22Rv1 (cell line): ENCODE results near the gene ITPRIP.
A peak's percentile ranks its signal among the peaks of the same experiment; 100 is the strongest.

ENCODE experiments used
- H3K27ac ChIP-seq: fragments of 450-650 bp; 2 replicates; pipeline ENCODE4 v1.5.1; 2017
- CTCF ChIP-seq: fragments of 450-650 bp; IDR thresholded peaks from 2 replicates; pipeline ENCODE4 v1.5.1; 2017; ENCODE audit warnings: mild to moderate bottlenecking
- ZFX ChIP-seq: fragments of 450-650 bp; IDR thresholded peaks from 2 replicates; pipeline ENCODE4 v1.6.1; 2017; ENCODE audit warnings: antibody characterized with exemption, borderline replicate concordance

The ITPRIP gene

GRCh38 chr10:104297697-104298660, 40.3 kb downstream of the ITPRIP start:
- TF ChIP-seq CTCF (peak; percentile 74), ZFX (no peak)
- no peak overlapping the region for H3K27ac ChIP-seq

- H3K27ac ChIP-seq: no peak overlapping the region
- TF ChIP-seq CTCF (no peak), ZFX (no peak)
These were observed 41.4 kb downstream of the ITPRIP start for GRCh38 chr10:104296687-104297436.

- TF ChIP-seq CTCF (no peak), ZFX (no peak)
- no peak overlapping the region for H3K27ac ChIP-seq
These were observed 44.4 kb downstream of the ITPRIP start for GRCh38 chr10:104293781-104294321.

GRCh38 chr10:104293011-104293410, 45.3 kb downstream of the ITPRIP start:
- TF ChIP-seq CTCF (no peak), ZFX (no peak)
- no peak overlapping the region for H3K27ac ChIP-seq

GRCh38 chr10:104291439-104291951, 46.8 kb downstream of the ITPRIP start:
- no peak overlapping the region for H3K27ac ChIP-seq
- TF ChIP-seq ZFX (no peak), CTCF (peak; percentile 100)

- TF ChIP-seq CTCF: no peak
- TF ChIP-seq ZFX: no peak
- peak overlapping the region; percentile 62 for H3K27ac ChIP-seq
These were observed 49.9 kb downstream of the ITPRIP start for GRCh38 chr10:104288355-104288754.
